GM10248 (cell line): ENCODE measurements around the gene CSMD2.

Source experiments
- CTCF ChIA-PET: fragments of 300-600 bp; sonication (Branson Sonifier 250); formaldehyde crosslinking; extraction: SDS; loops from one replicate; lab custom pipeline; 2021; ENCODE audit warnings: antibody characterized with exemption; lab: Yijun Ruan, JAX
- POLR2A ChIA-PET: fragments of 350-650 bp; sonication (Branson Sonifier 250); formaldehyde crosslinking; extraction: SDS; loops from one replicate; lab custom pipeline; 2020; ENCODE audit warnings: antibody characterized with exemption; lab: Yijun Ruan, JAX
- DNase-seq: peaks from one replicate; pipeline ENCODE4 v3.0.0; 2012; ENCODE audit errors: extremely low spot score
- TF ChIP-seq, protein P1 (sequence below): IDR thresholded peaks from 2 replicates; pipeline ENCODE4 v1.5.1; 2012; ENCODE audit warnings: mild to moderate bottlenecking, low read depth; ENCODE audit errors: extremely low read depth, missing control alignments, control extremely low read depth

CSMD2 gene

DNA sequence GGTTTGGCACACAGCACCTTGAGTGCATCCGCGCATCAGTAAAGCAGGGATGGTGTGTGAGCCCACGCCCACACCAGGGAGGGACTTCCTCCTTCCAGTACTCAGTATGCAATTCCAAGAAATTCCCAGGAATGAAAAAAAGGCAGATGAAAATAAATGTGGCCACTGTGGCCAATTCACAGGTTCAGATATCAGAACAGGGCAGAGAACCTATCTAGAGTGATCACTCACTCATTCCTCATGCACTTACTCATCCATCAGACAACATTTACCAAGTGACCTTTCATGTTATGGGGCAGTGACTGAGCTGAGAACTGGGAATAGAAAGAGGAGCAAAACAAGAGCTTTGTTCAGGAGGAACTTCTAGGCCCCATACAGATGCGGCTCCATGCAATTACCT lies 578.9 kb downstream of the CSMD2 start:
- POLR2A ChIA-PET, result no interaction called here
- DNase-seq, result no peak
- CTCF ChIA-PET, result no interaction called here
- TF ChIP-seq, protein P1, sequence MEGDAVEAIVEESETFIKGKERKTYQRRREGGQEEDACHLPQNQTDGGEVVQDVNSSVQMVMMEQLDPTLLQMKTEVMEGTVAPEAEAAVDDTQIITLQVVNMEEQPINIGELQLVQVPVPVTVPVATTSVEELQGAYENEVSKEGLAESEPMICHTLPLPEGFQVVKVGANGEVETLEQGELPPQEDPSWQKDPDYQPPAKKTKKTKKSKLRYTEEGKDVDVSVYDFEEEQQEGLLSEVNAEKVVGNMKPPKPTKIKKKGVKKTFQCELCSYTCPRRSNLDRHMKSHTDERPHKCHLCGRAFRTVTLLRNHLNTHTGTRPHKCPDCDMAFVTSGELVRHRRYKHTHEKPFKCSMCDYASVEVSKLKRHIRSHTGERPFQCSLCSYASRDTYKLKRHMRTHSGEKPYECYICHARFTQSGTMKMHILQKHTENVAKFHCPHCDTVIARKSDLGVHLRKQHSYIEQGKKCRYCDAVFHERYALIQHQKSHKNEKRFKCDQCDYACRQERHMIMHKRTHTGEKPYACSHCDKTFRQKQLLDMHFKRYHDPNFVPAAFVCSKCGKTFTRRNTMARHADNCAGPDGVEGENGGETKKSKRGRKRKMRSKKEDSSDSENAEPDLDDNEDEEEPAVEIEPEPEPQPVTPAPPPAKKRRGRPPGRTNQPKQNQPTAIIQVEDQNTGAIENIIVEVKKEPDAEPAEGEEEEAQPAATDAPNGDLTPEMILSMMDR, result no peak

DNA sequence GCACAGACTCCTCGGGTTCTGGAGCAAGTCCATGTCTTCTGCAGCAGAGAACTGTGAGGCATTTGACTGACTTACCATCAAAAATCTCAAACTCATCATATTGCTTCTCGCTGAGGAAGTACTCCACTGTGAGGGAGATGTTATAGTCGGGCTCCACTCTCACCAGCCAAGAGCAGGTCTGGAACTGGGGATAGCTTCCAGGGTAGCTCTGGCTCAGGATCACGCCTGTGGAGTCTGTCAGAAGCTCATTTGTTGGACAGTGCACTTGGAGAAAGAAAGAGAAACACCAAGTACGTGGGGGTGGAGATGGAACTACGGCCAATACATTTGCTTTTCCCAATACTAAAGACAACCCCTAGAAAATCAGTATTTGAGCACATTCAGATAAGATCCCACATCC lies 581.5 kb downstream of the CSMD2 start:
- CTCF ChIA-PET, result interaction anchor here (0.6 to 1.3 kb wide), 3 partner anchors 11 to 49 kb away, joined by 3 read pairs; no protein-coding TSS in a partner anchor
- DNase-seq, result no peak
- TF ChIP-seq, protein P1, result no peak
- POLR2A ChIA-PET, result no interaction called here

DNA sequence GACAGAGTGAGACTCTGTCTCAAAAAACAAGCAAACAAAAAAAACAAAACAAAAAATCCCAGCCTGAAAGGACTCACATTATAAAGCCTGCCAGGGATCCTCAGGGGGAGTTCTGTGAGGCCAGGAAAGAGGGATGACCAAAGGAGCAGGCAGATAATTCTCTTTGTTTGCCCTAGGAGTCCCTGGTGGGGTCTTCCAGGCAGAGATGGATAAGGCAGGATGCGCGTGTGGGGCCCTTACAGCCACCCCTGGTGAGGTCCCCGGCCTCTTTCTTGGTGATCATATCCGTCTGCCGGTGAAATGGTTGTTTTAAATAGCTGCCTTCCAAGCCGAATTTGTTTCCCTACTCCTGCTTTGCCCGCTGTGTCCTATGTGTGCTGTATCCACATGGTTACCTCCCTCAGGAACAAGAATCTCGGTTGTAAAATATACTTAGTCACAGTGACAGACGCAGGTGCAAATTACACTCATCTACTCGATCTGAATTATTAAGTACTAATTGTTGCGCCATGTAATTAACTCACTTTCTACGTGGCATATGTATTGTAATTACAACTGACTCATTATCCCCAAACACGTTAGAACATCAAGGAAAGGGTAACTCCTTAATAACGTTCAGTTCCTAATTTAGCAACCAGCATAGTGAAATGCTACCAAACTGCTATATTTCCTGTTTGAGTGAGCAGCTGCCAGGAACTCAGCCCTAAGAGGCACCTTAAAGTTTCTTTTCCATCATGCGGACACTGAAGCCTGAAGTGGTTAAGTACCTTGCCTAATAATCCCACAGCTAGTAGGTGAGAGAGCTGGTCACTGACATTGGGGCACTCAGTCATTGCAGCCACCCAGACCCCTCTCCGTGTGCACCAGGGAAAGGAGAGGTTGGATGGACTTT lies 586.2 kb downstream of the CSMD2 start:
- DNase-seq, result no peak
- TF ChIP-seq, protein P1, result no peak
- ChIA-PET CTCF (no interaction called here), POLR2A (no interaction called here)

DNA sequence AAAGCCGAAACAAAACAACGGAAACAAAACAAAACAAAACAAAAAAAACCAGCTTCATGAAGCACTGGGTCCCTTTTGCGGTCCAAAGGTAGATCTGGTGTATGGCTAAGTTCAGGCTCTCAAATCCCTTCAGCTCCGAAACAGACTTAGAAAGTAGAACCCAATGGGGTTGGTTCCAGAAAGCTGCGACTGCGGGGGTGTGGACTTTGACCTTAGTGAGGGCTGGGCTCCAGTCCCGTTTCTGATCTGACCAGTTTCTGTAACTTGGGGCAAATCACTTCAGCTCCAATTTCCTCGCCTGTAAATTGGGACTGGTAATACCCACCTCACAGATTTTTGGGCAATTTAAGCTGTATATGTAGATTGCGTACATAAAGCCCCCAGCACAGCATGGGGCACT lies 587.4 kb downstream of the CSMD2 start:
- TF ChIP-seq, protein P1, result no peak
- no peak for DNase-seq
- CTCF ChIA-PET, result no interaction called here
- POLR2A ChIA-PET, result no interaction called here

DNA sequence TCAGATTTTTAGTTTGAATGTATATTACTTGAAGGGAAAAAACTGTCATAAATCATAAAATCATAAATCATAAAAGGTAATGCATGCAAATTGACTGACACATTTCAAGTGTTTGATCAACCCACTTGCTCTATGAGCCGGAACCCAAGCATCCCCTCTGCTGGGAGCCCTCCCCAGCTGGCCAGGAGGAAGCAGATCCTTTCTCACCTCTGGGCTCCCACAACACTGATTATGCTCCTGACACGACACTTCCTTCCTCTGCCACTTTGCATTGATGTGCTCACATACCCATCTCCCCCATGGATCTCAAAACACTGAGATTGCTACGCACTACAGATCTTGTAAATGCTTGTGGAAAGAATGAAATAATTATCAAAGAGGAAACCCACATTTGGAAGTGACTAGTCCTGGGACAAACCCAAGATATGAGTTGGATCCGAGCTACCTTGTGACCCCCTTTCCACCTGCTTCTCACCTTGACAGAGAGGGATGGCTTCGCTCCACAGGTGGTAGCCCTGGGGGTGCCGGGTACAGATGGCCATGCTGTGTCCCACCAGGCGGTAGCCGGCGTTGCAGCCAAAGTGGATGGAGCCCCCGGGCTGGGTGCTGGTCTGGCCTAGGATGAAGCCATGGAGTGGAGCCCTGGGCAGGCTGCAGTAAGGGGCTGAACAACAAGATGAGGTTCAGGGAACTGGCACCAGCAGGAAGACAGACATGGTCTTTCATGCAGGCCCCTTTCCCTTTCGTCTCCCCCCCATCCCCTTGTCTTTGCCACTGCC lies 588.0 kb downstream of the CSMD2 start:
- TF ChIP-seq, protein P1, result no peak
- no peak for DNase-seq
- CTCF ChIA-PET, result no interaction called here
- POLR2A ChIA-PET, result no interaction called here

DNA sequence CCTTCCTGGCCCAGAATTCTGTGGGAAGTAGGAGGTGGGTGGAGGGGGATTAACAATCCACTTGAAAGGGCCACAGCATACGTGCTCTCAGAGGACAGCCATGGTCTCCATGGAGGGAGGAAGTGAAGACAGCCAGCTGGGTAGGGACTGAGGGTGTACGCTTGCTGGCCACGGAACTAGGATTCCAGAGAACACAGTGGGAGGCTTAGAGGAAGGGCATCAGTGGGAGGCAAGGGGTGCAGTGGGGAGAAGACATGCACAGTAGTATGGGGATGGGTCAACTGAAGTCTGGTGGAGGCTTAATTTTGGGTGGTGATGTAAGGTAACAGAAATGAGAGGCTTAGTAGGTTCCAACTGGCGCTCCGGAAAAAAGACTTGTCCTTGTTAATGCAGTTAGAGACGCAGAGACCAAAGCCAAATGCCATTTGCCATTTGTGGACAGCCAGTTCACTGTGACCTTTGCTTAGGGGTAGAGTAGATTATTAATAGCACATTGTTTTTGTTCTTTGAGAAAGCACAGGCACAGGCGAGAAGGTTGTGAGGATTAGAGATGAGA lies 589.6 kb downstream of the CSMD2 start:
- CTCF ChIA-PET, result no interaction called here

More for the DNA sequence above, 589.6 kb downstream of the CSMD2 start:
- TF ChIP-seq, protein P1, result no peak
- POLR2A ChIA-PET, result no interaction called here
- DNase-seq, result no peak
